K562 (cell line): ENCODE results near the gene NNAT.
"Not testable (repeated sequence)": the region's sequence is repeated elsewhere in the genome, so short reads cannot be mapped to it uniquely, and the experiment has no call there.

Source experiments
- BACH1 ChIP-seq: fragments of 200-800 bp; sonication (Bioruptor generic); IDR thresholded peaks from 2 replicates; pipeline ENCODE4 v1.6.1; 2016; ENCODE audit warnings: missing genetic modification characterization, missing compliant biosample characterization
- BHLHE40 ChIP-seq: IDR thresholded peaks from 2 replicates; pipeline ENCODE4 v1.6.1; 2011; ENCODE audit warnings: low read length, improper control_type of control experiment
- CTBP1 ChIP-seq: fragments of 450-650 bp; IDR thresholded peaks from 2 replicates; pipeline ENCODE4 v1.6.1; 2016; ENCODE audit warnings: borderline replicate concordance
- CTCF ChIP-seq, 3 experiments: IDR thresholded peaks in 2 of 3; conservative IDR thresholded peaks in 1 of 3; 2 replicates each; pipeline ENCODE4 v1.5.1; 2011 to 2012; ENCODE audit warnings: low read length in 3 of 3, mild to moderate bottlenecking in 3 of 3, control low read depth in 2 of 3, improper control_type of control experiment in 1 of 3, inconsistent platforms in 1 of 3, low read depth in 1 of 3, mixed read lengths in 1 of 3, moderate library complexity in 1 of 3; ENCODE audit not compliant: insufficient read depth in 2 of 3
- ETV1 ChIP-seq: fragments of 450-650 bp; conservative IDR thresholded peaks from 2 replicates; pipeline ENCODE4 v1.6.1; 2016; ENCODE audit warnings: missing genetic modification characterization, control low read depth, low read depth, missing compliant biosample characterization
- HNRNPH1 ChIP-seq: fragments of 200-400 bp; formaldehyde crosslinking; optimal IDR thresholded peaks from 2 replicates; pipeline ENCODE3; 2017; ENCODE audit warnings: low read depth, mild to moderate bottlenecking, low read length, moderate library complexity
- POLR2A ChIP-seq: fragments of 450-650 bp; conservative IDR thresholded peaks from 2 replicates; pipeline ENCODE4 v1.6.1; 2016
- RAD21 ChIP-seq, 2 experiments: fragments of 250-450 bp in 1 of 2; fragments of 450-650 bp in 1 of 2; sonication (Bioruptor Pico) in 1 of 2; formaldehyde crosslinking in 1 of 2; IDR thresholded peaks in 1 of 2; conservative IDR thresholded peaks in 1 of 2; 2 replicates each; pipeline versions ENCODE4 v1.4.0 to v1.8.0; 2020 to 2022; ENCODE audit warnings: mild to moderate bottlenecking in 2 of 2, moderate library complexity in 1 of 2
- SMAD1 ChIP-seq: fragments of 150-350 bp; IDR thresholded peaks from 2 replicates; pipeline ENCODE4 v1.6.1; 2014; ENCODE audit warnings: low read length, low read depth; ENCODE audit not compliant: partially characterized antibody
- ZBTB7A ChIP-seq: IDR thresholded peaks from 2 replicates; pipeline ENCODE4 v1.6.1; 2011; ENCODE audit warnings: low read depth, mild to moderate bottlenecking, low read length, moderate library complexity, borderline replicate concordance; ENCODE audit not compliant: control insufficient read depth
- TF ChIP-seq, protein P1 (sequence below): sonication (generic); formaldehyde crosslinking; IDR thresholded peaks from 2 replicates; pipeline ENCODE4 v1.8.1; 2023; ENCODE audit warnings: missing genetic modification reagents, mild to moderate bottlenecking, borderline replicate concordance
- TF ChIP-seq, protein P2 (sequence below), 2 experiments: fragments of 200-800 bp in 1 of 2; sonication (Bioruptor generic) in 1 of 2; sonication (generic) in 1 of 2; formaldehyde crosslinking in 1 of 2; IDR thresholded peaks in 1 of 2; conservative IDR thresholded peaks in 1 of 2; 2 replicates each; pipeline versions ENCODE4 v1.5.0 to v1.6.1; 2016 to 2020; ENCODE audit warnings: missing compliant biosample characterization in 1 of 2, missing genetic modification characterization in 1 of 2, missing genetic modification reagents in 1 of 2

DNA sequence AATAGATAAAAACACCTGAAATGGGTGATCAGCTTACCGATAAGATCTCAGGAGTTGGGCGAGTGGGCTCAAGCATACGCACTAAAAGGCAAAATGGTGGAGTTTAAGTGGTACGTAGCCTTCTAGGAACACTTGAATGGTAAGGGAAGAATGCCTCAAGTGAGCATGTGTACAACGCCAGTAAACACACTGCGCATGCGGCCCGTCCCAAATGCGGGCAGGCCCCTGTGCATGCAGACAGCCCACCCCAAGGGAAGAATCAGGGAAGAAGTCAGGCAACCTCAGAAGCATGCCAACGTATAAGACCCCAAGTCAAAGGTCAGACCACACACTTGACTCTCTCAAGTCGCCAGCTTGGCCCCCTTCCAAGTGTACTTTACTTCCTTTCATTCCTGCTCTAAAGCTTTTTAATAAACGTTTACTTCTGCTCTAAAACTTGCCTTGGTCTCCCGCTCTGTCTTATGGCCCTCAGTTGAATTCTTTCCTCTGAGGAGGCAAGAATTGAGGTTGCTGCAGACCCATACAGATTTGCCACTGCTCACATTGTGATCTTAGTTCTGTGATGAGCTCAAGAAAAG, 33.8 kb downstream of the NNAT start:
- TF ChIP-seq, protein P1, sequence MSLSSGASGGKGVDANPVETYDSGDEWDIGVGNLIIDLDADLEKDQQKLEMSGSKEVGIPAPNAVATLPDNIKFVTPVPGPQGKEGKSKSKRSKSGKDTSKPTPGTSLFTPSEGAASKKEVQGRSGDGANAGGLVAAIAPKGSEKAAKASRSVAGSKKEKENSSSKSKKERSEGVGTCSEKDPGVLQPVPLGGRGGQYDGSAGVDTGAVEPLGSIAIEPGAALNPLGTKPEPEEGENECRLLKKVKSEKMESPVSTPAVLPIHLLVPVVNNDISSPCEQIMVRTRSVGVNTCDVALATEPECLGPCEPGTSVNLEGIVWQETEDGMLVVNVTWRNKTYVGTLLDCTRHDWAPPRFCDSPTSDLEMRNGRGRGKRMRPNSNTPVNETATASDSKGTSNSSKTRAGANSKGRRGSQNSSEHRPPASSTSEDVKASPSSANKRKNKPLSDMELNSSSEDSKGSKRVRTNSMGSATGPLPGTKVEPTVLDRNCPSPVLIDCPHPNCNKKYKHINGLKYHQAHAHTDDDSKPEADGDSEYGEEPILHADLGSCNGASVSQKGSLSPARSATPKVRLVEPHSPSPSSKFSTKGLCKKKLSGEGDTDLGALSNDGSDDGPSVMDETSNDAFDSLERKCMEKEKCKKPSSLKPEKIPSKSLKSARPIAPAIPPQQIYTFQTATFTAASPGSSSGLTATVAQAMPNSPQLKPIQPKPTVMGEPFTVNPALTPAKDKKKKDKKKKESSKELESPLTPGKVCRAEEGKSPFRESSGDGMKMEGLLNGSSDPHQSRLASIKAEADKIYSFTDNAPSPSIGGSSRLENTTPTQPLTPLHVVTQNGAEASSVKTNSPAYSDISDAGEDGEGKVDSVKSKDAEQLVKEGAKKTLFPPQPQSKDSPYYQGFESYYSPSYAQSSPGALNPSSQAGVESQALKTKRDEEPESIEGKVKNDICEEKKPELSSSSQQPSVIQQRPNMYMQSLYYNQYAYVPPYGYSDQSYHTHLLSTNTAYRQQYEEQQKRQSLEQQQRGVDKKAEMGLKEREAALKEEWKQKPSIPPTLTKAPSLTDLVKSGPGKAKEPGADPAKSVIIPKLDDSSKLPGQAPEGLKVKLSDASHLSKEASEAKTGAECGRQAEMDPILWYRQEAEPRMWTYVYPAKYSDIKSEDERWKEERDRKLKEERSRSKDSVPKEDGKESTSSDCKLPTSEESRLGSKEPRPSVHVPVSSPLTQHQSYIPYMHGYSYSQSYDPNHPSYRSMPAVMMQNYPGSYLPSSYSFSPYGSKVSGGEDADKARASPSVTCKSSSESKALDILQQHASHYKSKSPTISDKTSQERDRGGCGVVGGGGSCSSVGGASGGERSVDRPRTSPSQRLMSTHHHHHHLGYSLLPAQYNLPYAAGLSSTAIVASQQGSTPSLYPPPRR = not testable (repeated sequence)
- not testable (repeated sequence) for TF ChIP-seq BHLHE40; CTBP1; CTCF (IDR thresholded peaks at IDR 0.05 in 2 of 3, conservative IDR thresholded peaks at IDR 0.05 in 1 of 3; ENCODE audit: insufficient read depth in 2 of 3, low read depth in 1 of 3, low read length in 3 of 3); BACH1 (tag); RAD21 (CRISPR knock-in tag; conservative IDR thresholded peaks at IDR 0.05 in 1 of 2, IDR thresholded peaks at IDR 0.05 in 1 of 2); POLR2A; HNRNPH1; ZBTB7A; ETV1 (tag); SMAD1
- TF ChIP-seq, protein P2, sequence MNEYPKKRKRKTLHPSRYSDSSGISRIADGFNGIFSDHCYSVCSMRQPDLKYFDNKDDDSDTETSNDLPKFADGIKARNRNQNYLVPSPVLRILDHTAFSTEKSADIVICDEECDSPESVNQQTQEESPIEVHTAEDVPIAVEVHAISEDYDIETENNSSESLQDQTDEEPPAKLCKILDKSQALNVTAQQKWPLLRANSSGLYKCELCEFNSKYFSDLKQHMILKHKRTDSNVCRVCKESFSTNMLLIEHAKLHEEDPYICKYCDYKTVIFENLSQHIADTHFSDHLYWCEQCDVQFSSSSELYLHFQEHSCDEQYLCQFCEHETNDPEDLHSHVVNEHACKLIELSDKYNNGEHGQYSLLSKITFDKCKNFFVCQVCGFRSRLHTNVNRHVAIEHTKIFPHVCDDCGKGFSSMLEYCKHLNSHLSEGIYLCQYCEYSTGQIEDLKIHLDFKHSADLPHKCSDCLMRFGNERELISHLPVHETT (CRISPR knock-in tag; conservative IDR thresholded peaks at IDR 0.05 in 1 of 2, IDR thresholded peaks at IDR 0.05 in 1 of 2) = not testable (repeated sequence)
